ENCODE measurements around the gene FKBP5.

- TF ChIP-seq POLR2A (IDR thresholded peaks at IDR 0.05) (no peak), CTCF (IDR thresholded peaks at IDR 0.05) (no peak)
Observed at GRCh38 chr6:35558571-35558970, 130.1 kb downstream of the FKBP5 start.
